ENCODE measurements around the gene FOLR1. TPM values are rescaled to one million over a fixed set of nuclear protein-coding genes. Genes with fewer than 3 reads are reported as not detected.
A peak's percentile ranks its signal among the peaks of the same experiment; 100 is the strongest.

Gene FOLR1
- total and polyA plus RNA-seq, 9 of the 15 experiments (the other 6 are each of a cell fraction or from before 2014, with no cell fraction given) = 0.22 to 2.3 (median 1.0) TPM

DNA sequence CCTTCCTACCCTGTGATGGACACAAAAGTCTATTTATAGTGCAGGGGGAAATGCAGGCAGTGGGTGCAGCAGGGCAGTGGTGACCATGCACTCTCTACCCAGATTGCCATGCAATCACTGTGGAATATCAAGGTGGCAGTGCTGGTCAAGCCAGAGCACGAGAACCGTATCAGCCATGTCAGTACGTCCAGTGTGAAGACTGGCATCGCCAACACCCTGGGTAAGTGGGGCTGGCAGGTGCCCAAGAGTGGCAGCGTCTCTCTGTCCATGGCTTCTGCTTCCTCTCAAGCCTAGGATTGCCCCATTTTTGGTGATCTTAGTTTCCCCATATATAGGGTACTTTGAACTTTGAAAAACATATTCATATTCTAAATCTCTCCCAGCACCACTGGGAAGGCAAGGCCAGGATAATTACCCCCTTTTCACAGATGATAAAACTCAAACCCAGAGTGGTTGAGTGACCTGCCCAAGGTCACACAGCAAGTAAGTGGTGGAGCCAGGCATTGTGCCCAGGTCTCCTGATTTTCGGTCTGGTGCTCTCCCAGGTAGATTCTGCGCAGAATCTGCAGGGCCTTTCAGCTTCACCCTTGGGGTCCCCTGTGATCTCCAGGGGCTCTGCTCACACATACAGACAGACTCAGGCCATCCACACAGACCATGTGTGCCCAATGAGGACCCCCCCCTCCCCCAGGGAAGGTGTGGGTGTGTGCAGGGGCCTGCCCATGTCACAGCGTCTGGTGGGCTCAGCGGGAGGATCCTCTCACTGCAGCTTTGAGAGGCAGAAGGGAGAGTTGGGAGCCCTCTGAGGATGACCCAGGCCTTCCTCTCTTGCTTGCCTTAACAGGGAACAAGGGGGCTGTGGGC is 39.7 kb downstream of the FOLR1 start:
- ChIA-PET POLR2A (interaction anchor here (0.7 kb wide), 1 partner anchor 141 kb away, joined by 3 read pairs; no protein-coding TSS in a partner anchor), CTCF (ENCODE audit: low intra/inter-chr PET ratio) (no interaction called here)
- Histone ChIP-seq H3K27ac (ENCODE audit: extremely low read depth, low read depth, low read length) (no peak overlapping the region), H3K9ac (ENCODE audit: insufficient read depth in 1 of 2, low read depth in 2 of 2, low read length in 2 of 2) (0 out of 4 replicates have a peak overlapping the region, but pooled peaks of 1 of the 2 experiments have one; percentile 32), H3K36me3 (ENCODE audit: control insufficient read depth, insufficient read depth, low read length) (peaks cover 100% of the 10 kb centered on the region), H3K9me3 (replicated peaks; ENCODE audit: control insufficient read depth, insufficient read depth, low read depth, low read length) (no peaks in the 10 kb centered on the region), H4K20me1 (replicated peaks; ENCODE audit: control insufficient read depth, insufficient read depth, low read length) (no peaks in the 10 kb centered on the region), H3K4me3 (no peak overlapping the region), H3K79me2 (ENCODE audit: control insufficient read depth, insufficient read depth, low read length) (0 out of 3 replicates have a peak, but pooled peaks cover 2% of the 10 kb centered on the region), H3K27me3 (ENCODE audit: control insufficient read depth in 2 of 2, insufficient read depth in 2 of 2, low read length in 2 of 2) (no peaks in the 10 kb centered on the region), H3K4me2 (ENCODE audit: insufficient read depth, low read length) (no peak overlapping the region), H2AFZ (ENCODE audit: low read depth, low read length) (no peak overlapping the region), H3K4me1 (replicated peaks in 1 of 2; ENCODE audit: control insufficient read depth in 2 of 2, insufficient read depth in 2 of 2, low read length in 2 of 2) (peaks cover 0 to 22% of the 10 kb centered on the region in 2 experiments; a peak in 1 of 5 replicates), H3K9me1 (ENCODE audit: control insufficient read depth, insufficient read depth, low read length) (peaks cover 3% of the 10 kb centered on the region)
- TF ChIP-seq BCOR (IDR thresholded peaks at IDR 0.05) = peak; percentile 73
- TF ChIP-seq TFAP4 (CRISPR knock-in tag; IDR thresholded peaks at IDR 0.05; ENCODE audit: borderline replicate concordance) = no peak
- TF ChIP-seq KLF10 (CRISPR knock-in tag; IDR thresholded peaks at IDR 0.05) = no peak
- TF ChIP-seq ZFP36 (IDR thresholded peaks at IDR 0.05; ENCODE audit: low read depth, low read length, partially characterized antibody) = peak; percentile 77
- TF ChIP-seq RCOR1 (IDR thresholded peaks at IDR 0.05; ENCODE audit: borderline replicate concordance in 1 of 2, low read depth in 2 of 2, low read length in 2 of 2) = 0 out of 4 replicates have a peak, but pooled peaks of 1 of the 2 experiments have one; percentile 9
- no peak for TF ChIP-seq ZNF121 (CRISPR knock-in tag; conservative IDR thresholded peaks at IDR 0.05)
- 0 out of 2 replicates have a peak, but pooled peaks have one; percentile 3 for TF ChIP-seq RBFOX2 (IDR thresholded peaks at IDR 0.05; ENCODE audit: low read depth, low read length)
- in situ Hi-C loops (cut with MboI) = no loop called here
- no peak for FAIRE-seq
- no peak for ATAC-seq
- BruUV-seq (replicated peaks) = no TSS peak
- DNase-seq (ENCODE audit: extremely low read depth in 1 of 4, low spot score in 3 of 4) = no peak
- WGBS (ENCODE audit: insufficient coverage, low coverage, missing lambda C conversion rate) = 88% methylated on average over 9 of the region's 9 CpGs
- intact Hi-C loops (cut with micrococcal nuclease) = no loop called here

Measured in K562 (cell line).